Spleen (tissue), 7 donors: Measurements from ENCODE around the gene FMC1.

Experiments used
- CTCF ChIP-seq, 11 experiments: fragments of 200-600 bp in 7 of 11; fragments of 450-650 bp in 4 of 11; sonication (generic) in 4 of 11; IDR thresholded peaks in 8 of 11; conservative IDR thresholded peaks in 3 of 11; 1 replicate in 7 of 11; 2 replicates in 4 of 11; pipeline versions ENCODE4 v1.4.0 to v1.8.0; 2016 to 2021; ENCODE audit warnings: antibody characterized with exemption in 11 of 11, inconsistent platforms in 4 of 11, mild to moderate bottlenecking in 1 of 11
- POLR2A ChIP-seq, 3 donors: fragments of 450-650 bp; IDR thresholded peaks; one replicate each; pipeline ENCODE4 v1.5.1; 2017; ENCODE audit warnings: antibody characterized with exemption in 3 of 3, mild to moderate bottlenecking in 1 of 3
- POLR2AphosphoS5 ChIP-seq, 3 donors: sonication (generic); formaldehyde crosslinking; IDR thresholded peaks; one replicate each; pipeline ENCODE4 v1.5.1; 2017; ENCODE audit warnings: antibody characterized with exemption in 3 of 3
- donor health status: DM: no; HTN: no; CAD: no; lungs with moderate emphysema.
- donor health status: DM: no; HTN: no; CAD: no.
- donor health status: DM: no; HTN: no; CAD: no.

GRCh38 chr7:139394540-139394939 lies 53.4 kb downstream of the FMC1 start:
- TF ChIP-seq CTCF (IDR thresholded peaks at IDR 0.05 in 8 of 11, conservative IDR thresholded peaks at IDR 0.05 in 3 of 11) (no peak), POLR2A (IDR thresholded peaks at IDR 0.05) (no peak), POLR2AphosphoS5 (IDR thresholded peaks at IDR 0.05) (no peak)
